HG03196 (cell line): ENCODE measurements around the gene CCDC3.

Experiments used
- ATAC-seq: cut with Tn5 transposase; IDR thresholded peaks from one replicate; pipeline ENCODE4 v1.9.1; 2021; ENCODE audit not compliant: unreplicated experiment

CCDC3 gene

DNA sequence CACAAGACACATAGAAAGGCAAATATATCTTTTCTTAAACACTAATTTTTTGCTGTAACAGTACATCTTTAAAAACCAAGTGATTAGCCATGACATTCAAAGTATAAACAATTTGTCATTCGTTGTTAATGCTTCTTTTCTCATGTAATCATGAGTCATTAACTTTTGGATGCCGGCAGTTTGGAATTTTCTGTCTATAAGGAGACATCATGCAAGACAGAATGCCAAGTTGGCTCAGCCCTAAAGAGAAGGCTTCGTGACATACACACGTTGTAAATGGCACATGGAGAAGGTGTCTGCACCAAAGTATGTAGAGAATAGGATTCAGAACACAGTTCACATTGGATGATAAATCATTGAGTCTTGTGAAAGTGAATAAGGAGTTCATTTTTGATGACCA is 35.9 kb downstream of the CCDC3 start:
- ATAC-seq, result no peak

DNA sequence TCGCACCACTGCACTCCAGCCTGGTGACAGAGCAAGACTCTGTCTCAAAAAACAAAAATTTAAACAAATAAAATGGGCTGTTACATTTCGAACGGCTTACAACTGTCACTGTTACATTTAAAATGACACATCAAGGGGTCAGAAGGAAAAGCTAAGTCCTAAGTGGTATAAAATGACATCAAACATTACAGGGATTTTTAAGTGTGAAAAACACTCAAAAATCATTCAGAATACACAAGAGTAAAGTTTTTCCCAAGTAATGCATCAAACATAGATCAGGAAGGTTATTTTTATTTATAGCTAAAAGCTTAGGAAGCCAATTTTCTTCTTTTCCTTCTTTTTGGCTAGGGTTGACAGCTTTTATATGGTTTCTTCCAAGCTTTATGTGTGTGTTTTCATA is 39.0 kb downstream of the CCDC3 start:
- ATAC-seq, result no peak

DNA sequence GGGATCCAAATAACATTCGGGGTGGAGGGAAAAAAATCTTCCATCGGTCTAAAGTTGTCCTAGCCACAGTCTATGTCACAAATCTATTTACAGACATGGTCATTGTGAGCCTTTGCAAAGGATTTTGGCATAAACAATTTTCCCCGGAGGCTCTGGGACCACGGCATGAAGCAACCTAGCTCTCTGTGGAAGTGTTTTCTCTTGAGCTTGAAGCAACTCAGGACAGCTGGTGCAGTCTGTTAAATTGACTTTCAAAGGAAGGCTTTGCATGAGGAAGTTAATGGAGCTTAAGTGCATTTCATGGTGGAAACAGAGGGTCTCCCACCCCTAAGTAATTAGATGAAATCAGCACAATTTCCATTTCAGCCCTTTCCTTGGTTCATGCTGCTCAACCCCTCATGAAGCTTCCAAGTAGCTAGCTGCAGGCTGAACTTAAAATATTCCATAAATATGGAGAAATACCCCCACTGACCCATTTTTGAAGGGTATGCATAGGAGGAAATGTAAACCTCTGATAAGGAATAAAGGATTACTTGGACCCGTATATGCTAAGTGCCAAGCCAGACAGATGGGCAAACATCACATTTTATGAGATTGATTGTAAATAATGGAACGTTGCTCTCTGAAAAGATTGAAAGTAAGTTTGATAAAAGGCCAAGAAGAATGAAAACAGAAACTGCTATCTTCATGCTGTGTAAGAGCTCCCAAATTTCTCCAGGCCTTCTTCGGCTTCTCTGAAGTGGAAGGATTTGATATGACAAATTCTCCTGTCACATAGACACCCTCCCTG is 39.9 kb downstream of the CCDC3 start:
- no peak for ATAC-seq

DNA sequence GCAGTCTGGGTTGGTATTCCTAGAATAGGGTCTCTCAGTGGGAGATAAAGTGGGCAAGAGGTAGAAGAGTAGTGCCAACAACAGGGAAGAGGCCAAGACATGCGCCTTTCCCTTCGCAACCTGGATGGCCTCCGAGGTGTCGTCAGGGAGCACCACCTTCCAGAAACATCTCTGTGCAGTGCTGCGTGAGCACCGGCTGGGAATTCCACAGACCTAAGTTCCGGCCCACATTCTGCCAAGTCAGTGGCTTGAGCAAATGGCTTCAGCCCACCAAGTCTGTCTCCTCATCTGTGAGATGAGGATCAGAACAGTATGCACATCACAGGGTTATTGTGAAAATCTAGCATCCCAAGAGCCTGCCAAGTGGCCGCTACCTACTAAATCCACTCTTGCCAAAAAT is 40.6 kb downstream of the CCDC3 start:
- no peak for ATAC-seq

DNA sequence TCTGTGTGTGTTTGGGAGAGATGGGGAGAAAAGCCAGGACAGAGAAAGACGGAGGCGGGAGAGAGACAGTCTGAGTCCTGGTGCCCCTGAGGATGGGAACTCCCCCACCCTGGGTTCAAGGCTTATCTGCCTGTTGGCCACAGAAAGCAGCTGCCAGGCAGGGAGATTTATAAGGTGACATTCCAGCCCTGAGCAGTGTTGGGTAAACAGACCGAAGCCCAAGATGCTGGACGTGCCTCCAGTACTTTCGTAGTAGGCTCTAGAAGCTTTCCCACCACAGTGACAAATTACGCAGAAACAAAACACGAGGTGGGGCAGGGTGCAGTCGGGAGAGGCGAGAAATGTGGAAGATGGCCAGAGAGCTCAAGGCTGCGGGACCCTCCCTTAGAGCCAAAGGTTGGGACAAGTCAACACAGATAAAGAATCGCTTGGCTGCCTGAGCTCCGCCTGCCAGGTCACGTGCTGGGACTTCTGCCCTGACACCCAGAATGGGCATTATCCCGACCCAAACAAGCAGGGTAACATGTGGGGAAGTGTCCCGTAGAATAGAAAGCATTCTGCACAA is 41.1 kb downstream of the CCDC3 start:
- ATAC-seq, result no peak

DNA sequence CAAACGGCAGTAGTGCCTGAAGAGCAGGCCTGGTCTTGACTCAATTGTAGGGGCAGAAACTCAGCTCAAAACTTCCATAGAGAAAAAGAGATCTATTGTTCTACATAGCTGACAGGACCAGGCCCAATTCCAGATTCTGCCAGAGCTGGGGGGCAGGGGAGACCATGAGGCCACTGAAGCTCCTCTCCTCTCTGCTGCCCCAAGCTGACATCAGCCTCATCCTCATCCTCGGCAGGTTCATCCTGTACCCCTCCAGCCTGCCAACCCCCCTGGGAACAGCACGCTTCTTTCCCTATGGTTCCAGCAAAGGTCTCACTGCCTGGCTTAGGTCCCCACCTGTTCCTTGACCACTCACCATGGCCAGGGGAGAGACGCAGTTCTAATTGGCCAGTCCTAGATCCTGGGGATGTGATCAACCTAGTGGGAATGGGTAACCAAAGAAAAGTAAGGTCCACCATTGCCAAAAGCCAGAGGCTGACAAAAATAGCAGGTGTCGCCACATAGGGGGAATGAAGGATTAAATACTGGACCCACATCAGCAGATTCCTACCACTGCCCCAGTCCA is 42.9 kb downstream of the CCDC3 start:
- no peak for ATAC-seq

DNA sequence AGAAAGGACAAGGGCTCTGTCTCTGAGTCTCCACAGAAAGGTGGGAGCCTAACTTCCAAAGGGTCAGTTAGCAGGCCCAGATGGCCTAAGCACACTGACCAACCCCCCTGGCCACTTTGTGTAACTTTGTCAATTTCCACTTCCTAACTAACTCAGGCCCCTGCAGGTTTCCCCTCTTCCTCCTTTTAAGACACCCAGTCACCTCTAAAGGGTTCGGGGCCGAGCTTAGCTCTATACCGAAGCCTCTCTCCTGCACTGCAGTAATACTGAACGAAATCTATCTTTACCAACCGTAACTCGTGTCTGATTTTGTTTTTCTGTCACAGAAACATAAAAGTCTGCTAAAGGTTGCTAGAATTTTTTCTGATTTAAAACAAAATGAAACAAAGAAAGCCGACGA is 44.4 kb downstream of the CCDC3 start:
- no peak for ATAC-seq

DNA sequence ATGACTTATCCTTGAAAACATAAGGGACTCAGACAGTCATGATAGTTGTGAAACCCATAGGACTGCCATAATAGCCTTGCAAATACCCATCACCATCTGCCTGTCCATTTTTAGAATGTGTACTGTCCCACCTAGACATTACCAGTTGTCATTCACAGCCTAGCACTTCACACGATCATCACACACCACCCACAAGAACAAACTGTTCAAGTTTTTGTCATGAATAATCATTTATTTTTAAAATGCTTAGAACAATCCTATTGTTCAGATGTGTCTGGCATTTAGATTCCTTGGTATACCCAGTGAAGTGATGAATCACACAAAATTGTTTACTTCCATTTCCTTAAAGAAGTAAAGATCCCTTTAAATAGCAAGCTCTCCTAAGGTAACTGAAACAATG is 46.6 kb downstream of the CCDC3 start:
- ATAC-seq, result no peak

DNA sequence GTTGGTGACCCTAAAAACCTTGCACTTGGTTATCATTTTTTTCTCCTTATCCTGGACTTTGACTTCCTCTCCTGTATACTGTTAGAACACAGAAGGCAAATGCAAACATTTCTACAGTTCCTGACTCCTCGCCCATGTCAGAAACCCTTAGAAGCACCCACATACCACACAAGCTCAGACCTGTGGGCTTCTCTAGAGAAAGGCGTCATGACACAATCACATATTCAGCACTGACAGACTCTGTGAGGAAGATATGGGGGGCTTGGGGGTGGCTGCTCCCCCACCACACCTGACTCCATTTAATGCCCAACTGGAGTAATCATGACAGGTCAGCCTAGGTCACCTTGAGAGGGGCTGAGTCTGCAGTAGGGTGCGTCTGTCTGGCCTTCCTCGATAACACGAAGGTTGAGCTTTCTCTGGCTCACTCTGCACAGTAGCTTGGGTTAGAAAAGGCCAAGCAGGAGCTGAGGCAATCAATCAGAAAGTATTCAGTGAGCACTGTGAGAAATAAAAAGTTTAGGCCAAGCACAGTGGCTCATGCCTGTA is 50.9 kb downstream of the CCDC3 start:
- ATAC-seq, result no peak

DNA sequence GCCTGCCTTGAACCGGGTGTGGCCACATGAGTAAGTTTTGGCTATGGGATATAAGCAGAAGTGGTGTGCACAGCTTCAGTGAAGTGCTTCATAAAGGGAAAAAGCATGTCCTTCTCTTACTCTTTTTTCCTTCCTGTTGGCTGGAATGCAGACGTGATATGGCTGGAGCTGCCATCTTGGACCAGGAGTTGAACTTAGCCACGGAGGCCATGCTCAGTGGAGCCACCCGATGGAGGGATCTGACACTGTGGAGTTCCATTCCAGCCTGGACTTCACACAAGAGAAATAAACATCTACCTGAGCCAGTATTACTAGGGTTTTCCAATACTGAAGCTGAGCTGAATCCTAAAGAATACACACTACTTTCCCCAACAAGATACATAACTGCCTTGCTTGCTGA is 52.3 kb downstream of the CCDC3 start:
- no peak for ATAC-seq

DNA sequence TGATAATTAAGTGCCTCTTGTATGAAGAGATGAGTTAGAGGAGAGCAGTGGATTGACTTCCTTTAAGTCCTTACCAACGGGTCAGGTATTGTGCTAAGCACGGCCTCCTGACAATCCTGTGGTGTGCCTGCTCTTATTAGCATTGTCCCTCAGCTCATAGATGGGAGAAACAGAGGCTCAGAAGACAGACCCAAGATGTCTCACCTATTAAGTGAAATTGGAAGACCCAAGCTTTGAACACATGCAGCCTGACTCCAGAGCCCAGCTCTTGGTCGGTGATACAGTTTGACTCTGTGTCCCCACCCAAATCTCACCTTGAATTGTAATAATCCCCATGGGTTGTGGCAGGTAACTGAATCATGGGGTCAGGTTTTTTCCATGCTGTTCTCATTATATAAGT is 53.8 kb downstream of the CCDC3 start:
- no peak for ATAC-seq

DNA sequence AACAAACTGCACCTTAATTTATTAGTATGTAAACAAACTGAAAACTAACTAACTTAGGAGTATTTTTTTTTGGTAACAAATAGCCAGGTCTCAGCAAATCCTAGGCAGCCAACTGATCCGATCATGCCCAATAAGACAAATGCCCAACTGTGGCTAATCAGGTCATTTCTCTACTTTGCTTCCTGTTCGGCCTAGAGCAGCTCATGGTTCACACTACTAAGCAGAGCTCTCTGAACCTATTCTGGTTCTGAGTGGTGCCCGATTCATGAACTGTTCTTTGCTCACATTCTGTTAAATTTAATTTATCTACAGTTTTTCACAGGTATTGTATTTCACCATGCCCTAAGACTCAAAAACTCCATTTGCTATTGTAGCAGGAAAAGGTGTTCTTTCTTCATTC is 55.1 kb downstream of the CCDC3 start:
- ATAC-seq, result no peak

DNA sequence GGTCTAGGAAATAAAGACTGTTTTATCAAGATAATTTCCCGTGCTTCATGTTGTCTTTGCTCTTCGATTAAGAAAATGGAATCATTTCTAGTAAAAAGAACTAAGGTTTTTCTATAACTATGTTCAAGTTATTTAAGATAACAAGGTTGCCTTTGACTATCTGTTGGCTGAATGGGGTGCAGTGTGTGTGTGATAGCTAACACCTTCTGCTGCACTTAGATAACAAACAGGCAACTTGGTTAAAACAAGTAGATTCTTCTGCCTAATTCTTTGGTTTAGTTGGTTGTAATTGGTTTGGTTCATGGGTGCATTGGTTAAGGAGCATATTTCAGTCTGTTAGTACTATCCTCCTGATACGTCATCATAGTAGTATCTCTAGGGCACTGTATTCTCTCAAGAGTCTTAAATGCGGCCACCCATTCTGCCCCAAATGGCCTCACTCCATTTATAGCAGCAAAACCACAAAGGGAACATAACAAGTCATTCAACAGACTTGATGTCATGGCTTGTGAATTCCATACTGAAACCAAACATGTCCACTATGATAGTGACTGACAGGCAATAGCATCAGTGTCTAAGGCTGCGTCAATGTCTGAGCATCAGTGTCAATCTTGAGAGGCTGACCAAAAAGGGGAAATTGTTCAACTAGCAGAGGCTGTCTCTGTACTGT is 55.7 kb downstream of the CCDC3 start:
- no peak for ATAC-seq

DNA sequence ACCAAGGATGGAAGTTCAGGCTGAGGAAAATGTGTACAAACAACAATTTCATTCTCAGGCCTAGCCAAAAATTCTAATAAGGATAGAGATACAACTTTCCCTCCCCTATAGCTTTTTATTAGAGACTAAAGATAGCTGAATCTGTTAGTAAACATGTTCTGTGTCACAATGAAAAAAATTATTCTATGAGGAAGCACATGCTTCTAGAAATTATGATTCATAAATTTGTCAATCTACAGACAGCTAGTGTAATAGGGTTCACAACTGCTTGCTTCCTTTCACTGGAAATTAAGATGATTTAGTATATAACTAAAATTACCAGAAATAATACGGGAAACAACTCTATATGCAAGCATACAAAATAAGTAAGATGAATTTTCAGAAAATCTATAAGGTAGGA is 56.6 kb downstream of the CCDC3 start:
- ATAC-seq, result no peak

DNA sequence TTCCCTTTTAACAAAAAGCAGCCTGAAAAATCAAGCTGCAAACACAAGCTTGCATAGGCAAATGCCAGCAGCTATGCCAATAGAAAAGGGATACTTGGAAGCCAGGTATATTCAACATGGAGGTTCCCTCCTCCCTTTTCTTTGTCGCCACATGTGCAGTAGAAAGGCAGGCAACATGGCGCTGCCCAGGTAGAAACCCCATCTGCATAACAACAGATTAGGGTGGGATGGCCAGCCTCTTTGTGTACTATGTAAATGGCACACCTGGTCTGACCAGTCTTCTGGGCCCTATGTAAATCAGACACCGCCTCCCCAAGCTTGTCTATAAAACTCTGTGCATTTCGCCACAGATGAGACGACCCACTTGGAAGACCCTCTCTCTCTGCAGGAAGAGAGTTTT is 58.1 kb downstream of the CCDC3 start:
- no peak for ATAC-seq

DNA sequence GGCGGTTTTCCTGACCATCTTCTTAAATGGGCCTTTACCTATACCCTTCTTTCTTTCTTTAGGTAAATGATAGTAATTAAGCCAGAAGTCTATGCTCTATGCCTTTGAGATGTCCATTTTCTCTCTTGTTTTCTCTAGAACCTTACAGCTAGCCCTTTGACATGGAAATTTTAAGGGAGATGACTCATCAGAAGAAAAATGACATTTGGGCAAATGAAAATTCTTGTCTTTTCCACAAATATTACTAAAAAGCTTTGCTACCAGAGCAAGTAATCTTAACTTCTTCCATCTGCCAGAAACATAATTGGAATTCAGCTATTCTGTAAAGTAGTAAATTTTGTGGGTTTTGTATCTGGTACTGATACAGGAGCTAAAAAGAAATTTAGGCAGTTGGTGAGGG is 59.5 kb downstream of the CCDC3 start:
- ATAC-seq, result no peak

DNA sequence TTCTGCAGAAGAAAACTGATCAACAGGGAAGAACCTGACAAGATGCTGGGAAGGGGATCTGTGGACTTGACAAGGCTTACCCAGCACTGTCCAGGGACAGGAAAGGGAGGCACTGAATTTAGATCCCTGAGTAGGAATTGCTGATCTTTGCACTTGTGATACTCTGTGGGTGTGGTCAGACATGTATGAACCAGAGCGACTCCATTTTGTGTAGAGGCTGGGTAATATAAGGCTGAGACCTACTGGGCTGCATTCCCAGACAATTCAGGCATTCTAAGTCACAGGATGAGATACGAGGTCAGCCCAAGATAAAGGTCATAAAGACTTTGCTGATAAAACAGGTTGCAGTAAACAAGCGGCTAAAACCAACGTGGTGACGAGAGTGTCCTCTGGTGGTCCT is 60.7 kb downstream of the CCDC3 start:
- ATAC-seq, result no peak

DNA sequence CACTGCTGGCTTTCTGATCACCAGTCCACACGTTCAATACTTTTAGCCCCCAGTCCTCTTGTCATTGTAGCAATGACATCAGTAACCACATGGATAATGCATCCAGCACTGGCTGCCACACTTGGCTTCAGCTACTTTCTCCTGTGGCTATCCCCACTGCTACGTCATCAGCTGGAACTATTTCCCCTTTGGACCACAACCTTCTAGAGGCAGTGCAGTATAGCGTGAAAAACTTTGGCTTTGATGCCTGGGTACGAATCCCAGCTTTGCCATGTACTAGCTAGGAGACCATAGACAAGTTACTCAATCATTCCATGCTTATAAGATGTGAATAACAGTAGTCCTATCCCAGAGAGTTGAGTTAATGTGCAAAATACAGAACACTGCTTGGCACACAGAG is 63.2 kb downstream of the CCDC3 start:
- ATAC-seq, result no peak

DNA sequence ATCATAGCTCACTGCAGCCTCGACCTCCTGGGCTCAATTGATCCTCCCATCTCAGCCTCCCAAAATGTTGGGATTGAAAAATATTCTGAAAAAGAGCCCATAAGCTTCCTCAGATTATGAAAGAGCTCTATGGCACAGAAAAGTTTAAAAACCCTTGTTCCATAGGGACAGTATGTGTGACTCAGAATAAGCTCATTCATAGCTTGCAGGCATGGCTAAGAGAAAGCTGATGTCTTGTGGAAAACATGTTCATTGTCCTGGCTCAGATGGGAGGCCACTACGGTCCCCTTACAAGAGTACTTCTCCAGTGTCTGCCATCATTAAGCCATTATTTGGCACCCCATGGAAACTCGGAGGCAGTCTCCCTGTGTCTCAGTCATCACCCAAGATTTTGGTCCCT is 64.0 kb downstream of the CCDC3 start:
- ATAC-seq, result no peak

DNA sequence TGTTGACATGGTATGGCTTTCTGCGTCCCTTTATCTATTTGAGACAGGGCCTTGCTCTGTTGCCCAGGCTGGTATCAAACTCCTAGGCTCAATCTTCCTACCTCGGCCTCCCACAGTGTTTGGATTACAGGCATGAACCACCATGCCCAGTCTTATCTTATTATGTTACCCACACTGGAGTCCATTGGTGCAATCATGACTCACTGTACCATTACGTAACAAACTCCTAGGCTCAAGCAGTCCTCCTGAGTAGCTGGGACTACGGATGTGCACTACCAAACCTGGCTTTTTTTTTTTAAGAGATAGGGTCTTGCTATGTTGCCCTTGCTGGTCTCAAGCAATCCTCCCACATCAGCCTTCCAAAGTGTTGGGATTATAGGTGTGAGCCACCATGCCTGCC is 66.7 kb downstream of the CCDC3 start:
- ATAC-seq, result no peak

DNA sequence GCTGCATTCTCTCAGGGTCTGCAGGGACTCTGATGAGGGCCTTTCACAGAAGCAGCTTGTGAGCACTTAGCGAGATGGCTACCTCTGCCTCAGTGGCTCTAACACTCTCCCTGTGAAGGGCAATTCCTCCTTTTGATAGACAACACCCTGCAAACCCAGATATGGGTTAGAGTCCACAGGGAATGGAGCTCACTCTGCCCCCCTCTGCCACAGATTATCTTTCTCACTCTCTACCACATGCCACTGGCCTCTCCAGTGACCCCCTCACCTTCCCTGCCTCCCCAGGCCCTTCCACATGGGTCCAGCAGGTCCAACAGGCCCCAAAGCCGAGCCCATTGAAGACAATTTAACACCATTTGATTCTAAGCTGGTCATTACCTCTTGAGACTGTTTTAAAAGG is 72.1 kb downstream of the CCDC3 start:
- no peak for ATAC-seq

DNA sequence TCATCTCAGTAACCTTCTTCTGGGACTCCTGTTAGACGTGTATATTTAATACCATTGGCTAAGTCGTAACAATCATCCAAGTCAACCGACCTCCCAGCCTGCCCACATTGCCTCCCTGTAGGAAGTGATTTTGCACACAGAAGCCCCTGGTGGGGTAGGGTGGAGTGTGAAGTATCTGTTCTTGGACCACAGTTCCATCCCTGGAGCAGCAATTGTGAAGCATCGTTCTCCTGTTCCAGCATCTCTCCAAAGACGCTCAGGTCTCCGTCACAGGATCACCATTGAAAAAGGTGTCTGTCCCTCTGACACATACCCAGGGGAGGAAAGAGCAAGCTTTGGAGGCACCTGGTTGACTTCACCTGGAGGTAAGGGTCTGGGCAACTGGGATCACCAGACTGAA is 72.9 kb downstream of the CCDC3 start:
- ATAC-seq, result no peak
